Measurements from ENCODE around the gene MCL1.
"Not testable (repeated sequence)": the region's sequence is repeated elsewhere in the genome, so short reads cannot be mapped to it uniquely, and the experiment has no call there.

- TF ChIP-seq CTCF, EP300 (IDR thresholded peaks at IDR 0.05): not testable (repeated sequence)
These were observed 18.9 kb upstream of the MCL1 start for GRCh38 chr1:150598346-150598745.
